Measurements from ENCODE around the gene AFF3. TPM values are rescaled to one million over a fixed set of nuclear protein-coding genes. Genes with fewer than 3 reads are reported as not detected.
A peak's percentile ranks its signal among the peaks of the same experiment; 100 is the strongest.

AFF3 gene
- total and polyA plus RNA-seq, 2 of the 13 experiments (the other 11 are each of a cell fraction or from before 2014, with no cell fraction given) = not detected

- no peak for TF ChIP-seq ZNF687 (CRISPR knock-in tag; IDR thresholded peaks at IDR 0.05)
These were observed 482.5 kb downstream of the AFF3 start (continued) for GRCh38 chr2:99659874-99660273.

GRCh38 chr2:99657691-99658258 is 484.6 kb downstream of the AFF3 start:
- Histone ChIP-seq H3K9me3 (ENCODE audit: low read length) (no peaks in the 10 kb centered on the region), H3K79me2 (ENCODE audit: insufficient read depth, low read length) (no peaks in the 10 kb centered on the region), H3K27me3 (ENCODE audit: control insufficient read depth in 1 of 2, insufficient read depth in 2 of 2, low read length in 2 of 2) (peaks cover 0 to 5% of the 10 kb centered on the region in 2 experiments; a peak in 1 of 5 replicates), H4K20me1 (ENCODE audit: insufficient read depth, low read length) (no peaks in the 10 kb centered on the region), H3K9ac (ENCODE audit: insufficient read depth, low read depth, low read length) (no peak overlapping the region), H3K4me1 (ENCODE audit: insufficient read depth, low read length) (no peaks in the 10 kb centered on the region), H3K4me2 (ENCODE audit: low read depth, low read length) (no peak overlapping the region), H3K4me3 (replicated peaks in 1 of 3; ENCODE audit: insufficient read depth in 1 of 3, low read depth in 2 of 3, low read length in 3 of 3) (no peak overlapping the region), H3K36me3 (replicated peaks in 1 of 2; ENCODE audit: control insufficient read depth in 1 of 2, insufficient read depth in 2 of 2, low read length in 2 of 2) (no peaks in the 10 kb centered on the region), H3K27ac (ENCODE audit: extremely low read length, insufficient read depth, low read length) (no peak overlapping the region), H2AFZ (ENCODE audit: low read length) (no peak overlapping the region)
- 29% methylated on average over 7 of the region's 7 CpGs for WGBS (ENCODE audit: low lambda C conversion rate)
- in situ Hi-C loops (cut with HindIII; ENCODE audit: extremely low pct_ligation_motif_present, low pct_unique_long_range_greater_than_20kb) = no loop called here
- FAIRE-seq = no peak
- TF ChIP-seq ZBTB49 (CRISPR knock-in tag; IDR thresholded peaks at IDR 0.05; ENCODE audit: borderline replicate concordance) = no peak
- no peak for TF ChIP-seq MYC (CRISPR knock-in tag; IDR thresholded peaks at IDR 0.05; ENCODE audit: borderline replicate concordance)
- TF ChIP-seq MNT (IDR thresholded peaks at IDR 0.05) = peak; percentile 96
- TF ChIP-seq TFDP1 (CRISPR knock-in tag; IDR thresholded peaks at IDR 0.05; ENCODE audit: borderline replicate concordance) = no peak
- intact Hi-C loops (cut with micrococcal nuclease; ENCODE audit: unreplicated experiment) = no loop called here
- DNase-seq (ENCODE audit: low spot score) = no peak
- no TSS peak for BruUV-seq (replicated peaks)
- ATAC-seq = no peak
- CTCF ChIA-PET (ENCODE audit: low intra/inter-chr PET ratio, low total read pairs) = no interaction called here
- POLR2A ChIA-PET = no interaction called here

All from HepG2 (cell line).